Measurements from ENCODE around the gene SORCS2. TPM values are rescaled to one million over a fixed set of nuclear protein-coding genes. Genes with fewer than 3 reads are reported as not detected.

The SORCS2 gene
- polyA plus RNA-seq, 4 donors, result 5.8 to 64.8 (median 8.9) TPM

- no peak for DNase-seq (ENCODE audit: low read depth in 4 of 4, low spot score in 3 of 4)
Observed at GRCh38 chr4:7299010-7299907, 106.9 kb downstream of the SORCS2 start.

- DNase-seq (ENCODE audit: low read depth in 4 of 4, low spot score in 3 of 4), result no peak
Observed at GRCh38 chr4:7299908-7300710, 107.8 kb downstream of the SORCS2 start.

- DNase-seq (ENCODE audit: low read depth in 4 of 4, low spot score in 3 of 4), result no peak
Observed at GRCh38 chr4:7300711-7301095, 108.4 kb downstream of the SORCS2 start.

- DNase-seq (ENCODE audit: low read depth in 4 of 4, low spot score in 3 of 4), result no peak
Observed at GRCh38 chr4:7301126-7301785, 108.9 kb downstream of the SORCS2 start.

- no peak for DNase-seq (ENCODE audit: low read depth in 4 of 4, low spot score in 3 of 4)
Observed at GRCh38 chr4:7301846-7302630, 109.7 kb downstream of the SORCS2 start.

GRCh38 chr4:7302781-7303404, 110.6 kb downstream of the SORCS2 start:
- no peak for DNase-seq (ENCODE audit: low read depth in 4 of 4, low spot score in 3 of 4)

GRCh38 chr4:7303561-7303960, 111.2 kb downstream of the SORCS2 start:
- DNase-seq (ENCODE audit: low read depth in 4 of 4, low spot score in 3 of 4), result no peak

- DNase-seq (ENCODE audit: low read depth in 4 of 4, low spot score in 3 of 4), result no peak
Observed at GRCh38 chr4:7304436-7304835, 112.1 kb downstream of the SORCS2 start.

GRCh38 chr4:7306021-7306965, 114.0 kb downstream of the SORCS2 start:
- DNase-seq (ENCODE audit: low read depth in 4 of 4, low spot score in 3 of 4), result no peak

GRCh38 chr4:7306986-7307385, 114.6 kb downstream of the SORCS2 start:
- no peak for DNase-seq (ENCODE audit: low read depth in 4 of 4, low spot score in 3 of 4)

GRCh38 chr4:7307394-7308099, 115.2 kb downstream of the SORCS2 start:
- DNase-seq (ENCODE audit: low read depth in 4 of 4, low spot score in 3 of 4), result no peak

- DNase-seq (ENCODE audit: low read depth in 4 of 4, low spot score in 3 of 4), result no peak
Observed at GRCh38 chr4:7309181-7309580, 116.8 kb downstream of the SORCS2 start.

- DNase-seq (ENCODE audit: low read depth in 4 of 4, low spot score in 3 of 4), result no peak
Observed at GRCh38 chr4:7309636-7310390, 117.5 kb downstream of the SORCS2 start.

- no peak for DNase-seq (ENCODE audit: low read depth in 4 of 4, low spot score in 3 of 4)
Observed at GRCh38 chr4:7310451-7310850, 118.1 kb downstream of the SORCS2 start.

GRCh38 chr4:7311205-7311604, 118.9 kb downstream of the SORCS2 start:
- no peak for DNase-seq (ENCODE audit: low read depth in 4 of 4, low spot score in 3 of 4)

- no peak for DNase-seq (ENCODE audit: low read depth in 4 of 4, low spot score in 3 of 4)
Observed at GRCh38 chr4:7312691-7313090, 120.4 kb downstream of the SORCS2 start.

GRCh38 chr4:7313347-7313811, 121.0 kb downstream of the SORCS2 start:
- no peak for DNase-seq (ENCODE audit: low read depth in 4 of 4, low spot score in 3 of 4)
